Activated CD4-positive, alpha-beta memory T cell treated with anti-CD3 and anti-CD28 coated beads, Interleukin-2, amount 10 ng/mL, durations not matched to agents 7 days and 5 days (primary cell): Measurements from ENCODE around the gene ACSF2. TPM values are rescaled to one million over a fixed set of nuclear protein-coding genes. Genes with fewer than 3 reads are reported as not detected.

Experiments used
- CTCF ChIA-PET: fragments of 350-600 bp; sonication (Branson Sonifier 250); formaldehyde crosslinking; loops from one replicate; lab custom pipeline; 2021; ENCODE audit warnings: antibody characterized with exemption, inconsistent platforms; lab: Charles Lee
- POLR2A ChIA-PET: fragments of 350-600 bp; sonication (Branson Sonifier 250); formaldehyde crosslinking; loops from one replicate; lab custom pipeline; 2021; ENCODE audit warnings: antibody characterized with exemption; lab: Charles Lee
- DNase-seq: peaks from one replicate; pipeline ENCODE4 v3.0.0-alpha.2; 2020
- H3K27ac Mint-ChIP-seq: one replicate; pipeline ENCODE4 v1.8.0; 2021; ENCODE audit warnings: mild to moderate bottlenecking, mixed read lengths
- H3K27me3 Mint-ChIP-seq: one replicate; pipeline ENCODE4 v1.8.0; 2021; ENCODE audit warnings: mixed read lengths
- H3K36me3 Mint-ChIP-seq: one replicate; pipeline ENCODE4 v1.8.0; 2021; ENCODE audit warnings: low read depth, mixed read lengths
- H3K4me1 Mint-ChIP-seq: one replicate; pipeline ENCODE4 v1.8.0; 2021; ENCODE audit warnings: mixed read lengths
- H3K4me3 Mint-ChIP-seq: one replicate; pipeline ENCODE4 v1.8.0; 2021; ENCODE audit warnings: mild to moderate bottlenecking, mixed read lengths
- H3K9me3 Mint-ChIP-seq: one replicate; pipeline ENCODE4 v1.8.0; 2021; ENCODE audit warnings: mixed read lengths
- total RNA-seq, 2 experiments: library from RNA; stranded (reverse); gene quantifications; one replicate each; pipeline ENCODE4 v1.2.3, GENCODE V29; 2021

The ACSF2 gene
- total RNA-seq, 2 experiments from 2014 or later, result 28.7 to 30.7 TPM

GRCh38 chr17:50487213-50488096 lies 61.4 kb downstream of the ACSF2 start:
- H3K36me3 Mint-ChIP-seq, result peaks cover 5% of the 10 kb centered on the region
- H3K27me3 Mint-ChIP-seq, result no peaks in the 10 kb centered on the region
- CTCF ChIA-PET, result interaction anchor here (1.8 kb wide), 1 partner anchor 14 kb away, joined by 10 read pairs; no protein-coding TSS in a partner anchor
- H3K27ac Mint-ChIP-seq, result no peak overlapping the region
- DNase-seq, result no peak
- POLR2A ChIA-PET, result interaction anchor here (0.8 to 1.0 kb wide), 2 partner anchors 28 to 54 kb away, joined by 3 read pairs; no protein-coding TSS in a partner anchor
- no peak overlapping the region for H3K4me3 Mint-ChIP-seq
- H3K9me3 Mint-ChIP-seq, result no peaks in the 10 kb centered on the region
- peaks cover 4% of the 10 kb centered on the region for H3K4me1 Mint-ChIP-seq

- Mint-ChIP-seq H3K4me1 (no peaks in the 10 kb centered on the region), H3K27ac (no peak overlapping the region), H3K36me3 (peaks cover 2% of the 10 kb centered on the region), H3K4me3 (no peak overlapping the region), H3K9me3 (no peaks in the 10 kb centered on the region), H3K27me3 (no peaks in the 10 kb centered on the region)
- no peak for DNase-seq
- ChIA-PET POLR2A (interaction anchor here (1.0 kb wide), 1 partner anchor 53 kb away, joined by 3 read pairs; no protein-coding TSS in a partner anchor), CTCF (interaction anchor here (1.2 to 1.8 kb wide), 2 partner anchors 10 to 12 kb away, joined by 4 to 10 read pairs; no protein-coding TSS in a partner anchor)
Observed at GRCh38 chr17:50488880-50489279, 62.9 kb downstream of the ACSF2 start.

GRCh38 chr17:50491505-50491904 lies 65.5 kb downstream of the ACSF2 start:
- Mint-ChIP-seq H3K9me3 (no peaks in the 10 kb centered on the region), H3K36me3 (no peaks in the 10 kb centered on the region), H3K27me3 (no peaks in the 10 kb centered on the region), H3K4me3 (no peak overlapping the region), H3K27ac (no peak overlapping the region), H3K4me1 (no peaks in the 10 kb centered on the region)
- POLR2A ChIA-PET, result no interaction called here
- DNase-seq, result no peak
- CTCF ChIA-PET, result no interaction called here

- Mint-ChIP-seq H3K4me1 (no peaks in the 10 kb centered on the region), H3K27ac (no peak overlapping the region), H3K9me3 (no peaks in the 10 kb centered on the region), H3K27me3 (no peaks in the 10 kb centered on the region), H3K36me3 (no peaks in the 10 kb centered on the region), H3K4me3 (no peak overlapping the region)
- no peak for DNase-seq
- POLR2A ChIA-PET, result interaction anchor here (2.3 kb wide), 1 partner anchor 12 kb away, joined by 6 read pairs; no protein-coding TSS in a partner anchor
- CTCF ChIA-PET, result interaction anchor here (0.7 to 2.2 kb wide), 4 partner anchors 8 to 214 kb away, joined by 3 to 4 read pairs (median 4); partner anchors contain the start of gene RSAD1
Observed at GRCh38 chr17:50492214-50492613, 66.2 kb downstream of the ACSF2 start.

GRCh38 chr17:50493744-50494143 lies 67.7 kb downstream of the ACSF2 start:
- ChIA-PET POLR2A (interaction anchor here (1.4 to 2.3 kb wide), 2 partner anchors 10 to 11 kb away, joined by 5 to 6 read pairs; no protein-coding TSS in a partner anchor), CTCF (interaction anchor here (1.4 to 2.2 kb wide), 2 partner anchors 9 to 15 kb away, joined by 4 read pairs; partner anchors contain the start of gene RSAD1)
- no peaks in the 10 kb centered on the region for H3K36me3 Mint-ChIP-seq
- peaks cover 1% of the 10 kb centered on the region for H3K27me3 Mint-ChIP-seq
- no peak overlapping the region for H3K27ac Mint-ChIP-seq
- no peak for DNase-seq
- H3K4me3 Mint-ChIP-seq, result no peak overlapping the region
- no peaks in the 10 kb centered on the region for H3K4me1 Mint-ChIP-seq
- H3K9me3 Mint-ChIP-seq, result no peaks in the 10 kb centered on the region

GRCh38 chr17:50495217-50495823 lies 69.3 kb downstream of the ACSF2 start:
- POLR2A ChIA-PET, result no interaction called here
- Mint-ChIP-seq H3K4me3 (no peak overlapping the region), H3K27ac (no peak overlapping the region), H3K27me3 (peaks cover 3% of the 10 kb centered on the region), H3K36me3 (no peaks in the 10 kb centered on the region), H3K4me1 (no peaks in the 10 kb centered on the region), H3K9me3 (no peaks in the 10 kb centered on the region)
- DNase-seq, result no peak
- CTCF ChIA-PET, result interaction anchor here (1.0 to 2.2 kb wide), 2 partner anchors 16 to 98 kb away, joined by 3 to 5 read pairs; partner anchors contain the start of gene LRRC59

GRCh38 chr17:50495918-50496317 lies 69.9 kb downstream of the ACSF2 start:
- ChIA-PET CTCF (interaction anchor here (0.7 to 2.2 kb wide), 3 partner anchors 11 to 99 kb away, joined by 3 to 5 read pairs (median 3); partner anchors contain the start of gene LRRC59), POLR2A (no interaction called here)
- H3K4me1 Mint-ChIP-seq, result no peaks in the 10 kb centered on the region
- H3K9me3 Mint-ChIP-seq, result no peaks in the 10 kb centered on the region
- H3K36me3 Mint-ChIP-seq, result no peaks in the 10 kb centered on the region
- no peak overlapping the region for H3K4me3 Mint-ChIP-seq
- no peak for DNase-seq
- no peak overlapping the region for H3K27ac Mint-ChIP-seq
- H3K27me3 Mint-ChIP-seq, result peaks cover 3% of the 10 kb centered on the region

- Mint-ChIP-seq H3K27ac (no peak overlapping the region), H3K36me3 (no peaks in the 10 kb centered on the region)
- POLR2A ChIA-PET, result no interaction called here
Observed at GRCh38 chr17:50498021-50498874, 72.2 kb downstream of the ACSF2 start.

GRCh38 chr17:50499270-50499669 lies 73.3 kb downstream of the ACSF2 start:
- H3K4me1 Mint-ChIP-seq, result peaks cover 20% of the 10 kb centered on the region
- H3K9me3 Mint-ChIP-seq, result no peaks in the 10 kb centered on the region
- H3K27me3 Mint-ChIP-seq, result peaks cover 3% of the 10 kb centered on the region
- DNase-seq, result no peak
- ChIA-PET CTCF (no interaction called here), POLR2A (no interaction called here)
- no peaks in the 10 kb centered on the region for H3K36me3 Mint-ChIP-seq
- no peak overlapping the region for H3K27ac Mint-ChIP-seq
- H3K4me3 Mint-ChIP-seq, result no peak overlapping the region

More at GRCh38 chr17:50498021-50498874, 72.2 kb downstream of the ACSF2 start:
- Mint-ChIP-seq H3K27me3 (peaks cover 3% of the 10 kb centered on the region), H3K4me3 (no peak overlapping the region), H3K4me1 (peaks cover 10% of the 10 kb centered on the region), H3K9me3 (no peaks in the 10 kb centered on the region)
- CTCF ChIA-PET, result interaction anchor here (0.7 to 0.8 kb wide), 2 partner anchors 9 to 802 kb away, joined by 3 read pairs; no protein-coding TSS in a partner anchor
- DNase-seq, result no peak

GRCh38 chr17:50499721-50500120 lies 73.7 kb downstream of the ACSF2 start:
- no peaks in the 10 kb centered on the region for H3K9me3 Mint-ChIP-seq
- CTCF ChIA-PET, result interaction anchor here (0.7 to 4.0 kb wide), 3 partner anchors 12 to 349 kb away, joined by 3 to 24 read pairs (median 4); partner anchors contain the start of gene PPP1R9B
- POLR2A ChIA-PET, result no interaction called here

GRCh38 chr17:50501054-50501453 lies 75.0 kb downstream of the ACSF2 start:
- H3K36me3 Mint-ChIP-seq, result no peaks in the 10 kb centered on the region
- H3K27ac Mint-ChIP-seq, result no peak overlapping the region
- ChIA-PET POLR2A (interaction anchor here (0.6 kb wide), 1 partner anchor 232 kb away, joined by 3 read pairs; no protein-coding TSS in a partner anchor), CTCF (interaction anchor here (0.6 to 4.0 kb wide), 20 partner anchors 9 to 534 kb away, joined by 3 to 24 read pairs (median 4); partner anchors contain the start of gene RSAD1)
- H3K4me1 Mint-ChIP-seq, result peaks cover 31% of the 10 kb centered on the region
- no peak overlapping the region for H3K4me3 Mint-ChIP-seq
- H3K9me3 Mint-ChIP-seq, result no peaks in the 10 kb centered on the region
- peak; percentile 34 for DNase-seq
- H3K27me3 Mint-ChIP-seq, result peaks cover 3% of the 10 kb centered on the region

More at GRCh38 chr17:50499721-50500120, 73.7 kb downstream of the ACSF2 start:
- peaks cover 3% of the 10 kb centered on the region for H3K27me3 Mint-ChIP-seq
- H3K36me3 Mint-ChIP-seq, result no peaks in the 10 kb centered on the region
- no peak for DNase-seq
- H3K4me3 Mint-ChIP-seq, result no peak overlapping the region
- H3K27ac Mint-ChIP-seq, result no peak overlapping the region
- H3K4me1 Mint-ChIP-seq, result peaks cover 24% of the 10 kb centered on the region
